GM12874 (cell line): Measurements from ENCODE around the gene BDH2.

ENCODE experiments used
- CTCF ChIP-seq: IDR thresholded peaks from 2 replicates; pipeline ENCODE4 v1.5.1; 2011; ENCODE audit warnings: low read depth, mild to moderate bottlenecking, control low read depth, low read length, moderate library complexity; ENCODE audit not compliant: insufficient read depth

The BDH2 gene

GRCh38 chr4:103099691-103100392 lies at the start of gene BDH2:
TSS of gene BDH2 (minus strand) at chr4:103099834. CDS start at chr4:103096254, 3,580 bp downstream.
- TF ChIP-seq CTCF: peak; percentile 39; the same call in 1 of the 2 replicates

- TF ChIP-seq CTCF: no peak
Measured at GRCh38 chr4:103144926-103145325, 45.3 kb upstream of the BDH2 start.

GRCh38 chr4:103137446-103137827 lies 37.8 kb upstream of the BDH2 start:
- TF ChIP-seq CTCF: no peak

GRCh38 chr4:103136671-103137445 lies 37.2 kb upstream of the BDH2 start:
- no peak for TF ChIP-seq CTCF

- TF ChIP-seq CTCF: no peak
Measured at GRCh38 chr4:103129174-103129573, 29.5 kb upstream of the BDH2 start.

- TF ChIP-seq CTCF: no peak
Measured at GRCh38 chr4:103126126-103126525, 26.5 kb upstream of the BDH2 start.

GRCh38 chr4:103123114-103123513 lies 23.5 kb upstream of the BDH2 start:
- TF ChIP-seq CTCF: no peak
